ENCODE measurements around the gene CHURC1. TPM values are rescaled to one million over a fixed set of nuclear protein-coding genes. Genes with fewer than 3 reads are reported as not detected.
A peak's percentile ranks its signal among the peaks of the same experiment; 100 is the strongest.

The CHURC1 gene
- total and polyA plus RNA-seq, 4 donors = 18.8 to 174 (median 34.6) TPM

DNA sequence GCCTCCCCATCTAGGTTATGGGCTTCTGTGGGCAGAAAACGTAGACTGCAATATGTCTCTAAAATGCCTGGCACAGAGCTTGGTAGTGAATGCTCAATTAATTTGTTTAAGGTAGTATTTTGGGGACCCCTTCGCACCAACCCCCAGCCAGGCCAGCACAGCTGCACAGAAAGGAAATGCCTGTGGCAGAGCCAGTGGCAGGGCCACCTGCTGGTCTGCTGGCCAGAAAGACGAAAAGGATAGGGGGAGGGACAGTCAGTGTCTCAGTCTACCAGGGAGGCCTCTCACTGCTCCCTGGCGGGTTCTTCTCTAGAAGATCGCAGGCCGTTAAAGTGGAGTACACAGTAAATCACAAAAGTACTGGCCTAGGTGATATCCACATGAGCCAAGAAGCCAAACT, 54.4 kb downstream of the CHURC1 start:
- H3K27ac ChIP-seq (ENCODE audit: low read depth in 1 of 2, low read length in 2 of 2) = no peak overlapping the region
- WGBS = 89% methylated on average over 6 of the region's 6 CpGs

DNA sequence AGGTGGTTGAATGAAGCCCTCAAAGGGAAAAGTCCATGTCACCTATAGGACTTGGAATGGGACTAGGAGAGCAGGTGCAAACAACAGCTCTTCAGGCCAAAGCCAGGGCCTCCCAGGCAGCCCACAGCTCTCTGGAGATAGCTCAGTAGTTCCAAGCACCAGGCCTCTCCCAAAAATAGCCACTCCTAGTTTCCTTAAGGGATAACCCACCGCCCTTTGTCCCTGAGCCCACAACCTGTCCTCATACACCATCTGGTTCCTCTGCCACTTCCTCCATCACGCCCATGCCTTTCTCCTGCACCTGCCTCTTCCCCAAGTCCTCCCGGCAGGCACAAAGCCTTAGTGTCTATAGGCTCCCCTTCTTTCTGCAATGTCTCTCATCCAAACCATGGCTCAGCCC, 55.8 kb downstream of the CHURC1 start:
- Histone ChIP-seq H3K27ac (ENCODE audit: low read depth in 1 of 2, low read length in 2 of 2) (no peak overlapping the region), H3K9me3 (ENCODE audit: control insufficient read depth in 4 of 4, low read length in 3 of 4) (no peaks in the 10 kb centered on the region), H3K36me3 (ENCODE audit: control insufficient read depth in 4 of 4, insufficient read depth in 3 of 4, low read depth in 1 of 4, low read length in 3 of 4) (peaks cover 0 to 2% (median 0%) of the 10 kb centered on the region in 4 donors), H3K27me3 (ENCODE audit: control insufficient read depth in 4 of 4, insufficient read depth in 4 of 4, low read length in 3 of 4) (no peaks in the 10 kb centered on the region), H3K9ac (ENCODE audit: low read depth in 1 of 2, low read length in 2 of 2) (no peak overlapping the region), H3K4me3 (ENCODE audit: low read depth in 1 of 3, low read length in 3 of 3) (no peak overlapping the region), H3K4me1 (ENCODE audit: control insufficient read depth in 4 of 4, insufficient read depth in 4 of 4, low read length in 3 of 4) (peaks cover 4 to 14% (median 13%) of the 10 kb centered on the region in 4 donors)
- TF ChIP-seq, protein P1, sequence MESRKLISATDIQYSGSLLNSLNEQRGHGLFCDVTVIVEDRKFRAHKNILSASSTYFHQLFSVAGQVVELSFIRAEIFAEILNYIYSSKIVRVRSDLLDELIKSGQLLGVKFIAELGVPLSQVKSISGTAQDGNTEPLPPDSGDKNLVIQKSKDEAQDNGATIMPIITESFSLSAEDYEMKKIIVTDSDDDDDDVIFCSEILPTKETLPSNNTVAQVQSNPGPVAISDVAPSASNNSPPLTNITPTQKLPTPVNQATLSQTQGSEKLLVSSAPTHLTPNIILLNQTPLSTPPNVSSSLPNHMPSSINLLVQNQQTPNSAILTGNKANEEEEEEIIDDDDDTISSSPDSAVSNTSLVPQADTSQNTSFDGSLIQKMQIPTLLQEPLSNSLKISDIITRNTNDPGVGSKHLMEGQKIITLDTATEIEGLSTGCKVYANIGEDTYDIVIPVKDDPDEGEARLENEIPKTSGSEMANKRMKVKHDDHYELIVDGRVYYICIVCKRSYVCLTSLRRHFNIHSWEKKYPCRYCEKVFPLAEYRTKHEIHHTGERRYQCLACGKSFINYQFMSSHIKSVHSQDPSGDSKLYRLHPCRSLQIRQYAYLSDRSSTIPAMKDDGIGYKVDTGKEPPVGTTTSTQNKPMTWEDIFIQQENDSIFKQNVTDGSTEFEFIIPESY (IDR thresholded peaks at IDR 0.05) = no peak
- TF ChIP-seq JUND (IDR thresholded peaks at IDR 0.05) = no peak
- no peak for TF ChIP-seq SP1 (IDR thresholded peaks at IDR 0.05)
- no peak for TF ChIP-seq RXRA (IDR thresholded peaks at IDR 0.05)
- DNase-seq (ENCODE audit: low spot score) = no peak
- 86% methylated on average over 3 of the region's 3 CpGs for WGBS

More for the DNA sequence above, 54.4 kb downstream of the CHURC1 start:
- H3K36me3 ChIP-seq (ENCODE audit: control insufficient read depth in 4 of 4, insufficient read depth in 3 of 4, low read depth in 1 of 4, low read length in 3 of 4) = peaks cover 0 to 2% (median 0%) of the 10 kb centered on the region in 4 donors
- H3K4me1 ChIP-seq (ENCODE audit: control insufficient read depth in 4 of 4, insufficient read depth in 4 of 4, low read length in 3 of 4) = peaks cover 4 to 14% (median 13%) of the 10 kb centered on the region in 4 donors
- no peaks in the 10 kb centered on the region for H3K9me3 ChIP-seq (ENCODE audit: control insufficient read depth in 4 of 4, low read length in 3 of 4)
- TF ChIP-seq YY1 (IDR thresholded peaks at IDR 0.05) = no peak
- TF ChIP-seq, protein P2, sequence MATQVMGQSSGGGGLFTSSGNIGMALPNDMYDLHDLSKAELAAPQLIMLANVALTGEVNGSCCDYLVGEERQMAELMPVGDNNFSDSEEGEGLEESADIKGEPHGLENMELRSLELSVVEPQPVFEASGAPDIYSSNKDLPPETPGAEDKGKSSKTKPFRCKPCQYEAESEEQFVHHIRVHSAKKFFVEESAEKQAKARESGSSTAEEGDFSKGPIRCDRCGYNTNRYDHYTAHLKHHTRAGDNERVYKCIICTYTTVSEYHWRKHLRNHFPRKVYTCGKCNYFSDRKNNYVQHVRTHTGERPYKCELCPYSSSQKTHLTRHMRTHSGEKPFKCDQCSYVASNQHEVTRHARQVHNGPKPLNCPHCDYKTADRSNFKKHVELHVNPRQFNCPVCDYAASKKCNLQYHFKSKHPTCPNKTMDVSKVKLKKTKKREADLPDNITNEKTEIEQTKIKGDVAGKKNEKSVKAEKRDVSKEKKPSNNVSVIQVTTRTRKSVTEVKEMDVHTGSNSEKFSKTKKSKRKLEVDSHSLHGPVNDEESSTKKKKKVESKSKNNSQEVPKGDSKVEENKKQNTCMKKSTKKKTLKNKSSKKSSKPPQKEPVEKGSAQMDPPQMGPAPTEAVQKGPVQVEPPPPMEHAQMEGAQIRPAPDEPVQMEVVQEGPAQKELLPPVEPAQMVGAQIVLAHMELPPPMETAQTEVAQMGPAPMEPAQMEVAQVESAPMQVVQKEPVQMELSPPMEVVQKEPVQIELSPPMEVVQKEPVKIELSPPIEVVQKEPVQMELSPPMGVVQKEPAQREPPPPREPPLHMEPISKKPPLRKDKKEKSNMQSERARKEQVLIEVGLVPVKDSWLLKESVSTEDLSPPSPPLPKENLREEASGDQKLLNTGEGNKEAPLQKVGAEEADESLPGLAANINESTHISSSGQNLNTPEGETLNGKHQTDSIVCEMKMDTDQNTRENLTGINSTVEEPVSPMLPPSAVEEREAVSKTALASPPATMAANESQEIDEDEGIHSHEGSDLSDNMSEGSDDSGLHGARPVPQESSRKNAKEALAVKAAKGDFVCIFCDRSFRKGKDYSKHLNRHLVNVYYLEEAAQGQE (IDR thresholded peaks at IDR 0.05) = no peak
- no peak for TF ChIP-seq FOXA1 (IDR thresholded peaks at IDR 0.05)
- TF ChIP-seq, protein P3, sequence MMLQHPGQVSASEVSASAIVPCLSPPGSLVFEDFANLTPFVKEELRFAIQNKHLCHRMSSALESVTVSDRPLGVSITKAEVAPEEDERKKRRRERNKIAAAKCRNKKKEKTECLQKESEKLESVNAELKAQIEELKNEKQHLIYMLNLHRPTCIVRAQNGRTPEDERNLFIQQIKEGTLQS (IDR thresholded peaks at IDR 0.05) = no peak
- TF ChIP-seq NR2F2 (IDR thresholded peaks at IDR 0.05) = no peak
- no peak for TF ChIP-seq RXRA (IDR thresholded peaks at IDR 0.05)
- TF ChIP-seq, protein P4, sequence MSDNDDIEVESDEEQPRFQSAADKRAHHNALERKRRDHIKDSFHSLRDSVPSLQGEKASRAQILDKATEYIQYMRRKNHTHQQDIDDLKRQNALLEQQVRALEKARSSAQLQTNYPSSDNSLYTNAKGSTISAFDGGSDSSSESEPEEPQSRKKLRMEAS (IDR thresholded peaks at IDR 0.05) = no peak
- no peak overlapping the region for H3K4me3 ChIP-seq (ENCODE audit: low read depth in 1 of 3, low read length in 3 of 3)
- H3K27me3 ChIP-seq (ENCODE audit: control insufficient read depth in 4 of 4, insufficient read depth in 4 of 4, low read length in 3 of 4) = no peaks in the 10 kb centered on the region
- no peak overlapping the region for H3K9ac ChIP-seq (ENCODE audit: low read depth in 1 of 2, low read length in 2 of 2)
- no peak for DNase-seq (ENCODE audit: low spot score)

DNA sequence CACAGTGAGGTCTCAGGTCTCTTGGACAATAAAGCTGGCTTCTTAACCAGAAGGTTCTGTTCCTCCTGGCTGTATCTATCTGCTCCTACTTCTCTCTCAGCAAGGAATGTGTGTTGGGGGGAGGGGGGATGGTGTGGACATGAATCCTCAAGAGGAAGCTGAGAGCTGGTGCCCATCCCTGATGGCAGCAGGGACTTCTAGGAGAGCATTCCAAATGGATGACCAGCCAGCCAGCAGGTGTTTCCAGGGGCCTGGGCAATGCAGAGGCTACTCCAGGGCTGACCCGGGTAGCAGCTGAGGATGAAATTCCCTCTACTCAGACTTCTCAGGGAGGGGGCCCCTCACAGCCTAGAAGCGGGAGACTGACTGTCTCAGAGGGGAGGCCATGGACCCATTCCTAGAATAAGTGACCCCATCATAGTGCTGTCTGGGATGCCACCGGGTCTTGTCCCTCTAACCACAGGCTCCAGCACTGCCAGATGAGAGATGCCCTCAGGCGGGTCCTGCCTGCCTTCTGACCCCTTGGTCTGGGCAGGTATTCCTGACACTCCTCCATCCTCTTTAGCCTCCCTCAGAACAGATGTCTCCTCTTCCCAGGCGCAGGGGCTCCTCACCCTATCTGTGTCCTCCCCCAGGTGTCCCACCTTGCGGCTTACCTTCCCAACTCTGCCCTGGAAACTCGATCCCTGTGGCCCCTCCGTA, 56.7 kb downstream of the CHURC1 start:
- H3K36me3 ChIP-seq (ENCODE audit: control insufficient read depth in 4 of 4, insufficient read depth in 3 of 4, low read depth in 1 of 4, low read length in 3 of 4) = no peaks in the 10 kb centered on the region
- no peak for DNase-seq (ENCODE audit: low spot score)
- no peaks in the 10 kb centered on the region for H3K27me3 ChIP-seq (ENCODE audit: control insufficient read depth in 4 of 4, insufficient read depth in 4 of 4, low read length in 3 of 4)
- H3K4me3 ChIP-seq (ENCODE audit: low read depth in 1 of 3, low read length in 3 of 3) = peak overlapping the region in 2 of 3 donors; percentile 78 to 94
- TF ChIP-seq, protein P3 (IDR thresholded peaks at IDR 0.05) = no peak
- TF ChIP-seq HNF4G (IDR thresholded peaks at IDR 0.05) = no peak
- TF ChIP-seq, protein P4 (IDR thresholded peaks at IDR 0.05) = no peak
- TF ChIP-seq, protein P5, sequence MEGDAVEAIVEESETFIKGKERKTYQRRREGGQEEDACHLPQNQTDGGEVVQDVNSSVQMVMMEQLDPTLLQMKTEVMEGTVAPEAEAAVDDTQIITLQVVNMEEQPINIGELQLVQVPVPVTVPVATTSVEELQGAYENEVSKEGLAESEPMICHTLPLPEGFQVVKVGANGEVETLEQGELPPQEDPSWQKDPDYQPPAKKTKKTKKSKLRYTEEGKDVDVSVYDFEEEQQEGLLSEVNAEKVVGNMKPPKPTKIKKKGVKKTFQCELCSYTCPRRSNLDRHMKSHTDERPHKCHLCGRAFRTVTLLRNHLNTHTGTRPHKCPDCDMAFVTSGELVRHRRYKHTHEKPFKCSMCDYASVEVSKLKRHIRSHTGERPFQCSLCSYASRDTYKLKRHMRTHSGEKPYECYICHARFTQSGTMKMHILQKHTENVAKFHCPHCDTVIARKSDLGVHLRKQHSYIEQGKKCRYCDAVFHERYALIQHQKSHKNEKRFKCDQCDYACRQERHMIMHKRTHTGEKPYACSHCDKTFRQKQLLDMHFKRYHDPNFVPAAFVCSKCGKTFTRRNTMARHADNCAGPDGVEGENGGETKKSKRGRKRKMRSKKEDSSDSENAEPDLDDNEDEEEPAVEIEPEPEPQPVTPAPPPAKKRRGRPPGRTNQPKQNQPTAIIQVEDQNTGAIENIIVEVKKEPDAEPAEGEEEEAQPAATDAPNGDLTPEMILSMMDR (IDR thresholded peaks at IDR 0.05; ENCODE audit: low read depth, low read length, missing input control) = no peak
- no peak for TF ChIP-seq RXRA (IDR thresholded peaks at IDR 0.05)
- TF ChIP-seq TAF1 (conservative IDR thresholded peaks at IDR 0.05) = no peak
- H3K9me3 ChIP-seq (ENCODE audit: control insufficient read depth in 4 of 4, low read length in 3 of 4) = no peaks in the 10 kb centered on the region
- WGBS = 77% methylated on average over 8 of the region's 8 CpGs
- H3K27ac ChIP-seq (ENCODE audit: low read depth in 1 of 2, low read length in 2 of 2) = no peak overlapping the region
- peak overlapping the region in 1 of 2 donors; percentile 65 for H3K9ac ChIP-seq (ENCODE audit: low read depth in 1 of 2, low read length in 2 of 2)
- peaks cover 4 to 14% (median 13%) of the 10 kb centered on the region in 4 donors for H3K4me1 ChIP-seq (ENCODE audit: control insufficient read depth in 4 of 4, insufficient read depth in 4 of 4, low read length in 3 of 4)
